Activated CD4-positive, alpha-beta T cell treated with anti-CD3 and anti-CD28 coated beads for 4 hours (primary cell): Measurements from ENCODE around the gene EXOC4.

Experiments used
- DNase-seq, 2 donors: peaks; one replicate each; pipeline ENCODE4 v3.0.0-alpha.2; 2020

The EXOC4 gene

GRCh38 chr7:133369130-133369529, 116.3 kb downstream of the EXOC4 start:
- DNase-seq = no peak

- no peak for DNase-seq
These were observed 118.7 kb downstream of the EXOC4 start for GRCh38 chr7:133371616-133372015.

- DNase-seq = no peak
These were observed 119.5 kb downstream of the EXOC4 start for GRCh38 chr7:133372337-133372736.

GRCh38 chr7:133376514-133376913, 123.6 kb downstream of the EXOC4 start:
- DNase-seq = no peak

- DNase-seq = no peak
These were observed 129.1 kb downstream of the EXOC4 start for GRCh38 chr7:133381965-133382364.

- no peak for DNase-seq
These were observed 130.1 kb downstream of the EXOC4 start for GRCh38 chr7:133382775-133383559.

- no peak for DNase-seq
These were observed 133.3 kb downstream of the EXOC4 start for GRCh38 chr7:133386205-133386604.

GRCh38 chr7:133389727-133390126, 136.8 kb downstream of the EXOC4 start:
- DNase-seq = no peak

- DNase-seq = no peak
These were observed 138.3 kb downstream of the EXOC4 start for GRCh38 chr7:133391206-133391605.

GRCh38 chr7:133394369-133394768, 141.5 kb downstream of the EXOC4 start:
- DNase-seq = no peak

- DNase-seq = no peak
These were observed 142.7 kb downstream of the EXOC4 start for GRCh38 chr7:133395551-133395950.

- DNase-seq = no peak
These were observed 145.6 kb downstream of the EXOC4 start for GRCh38 chr7:133398506-133398905.

- no peak for DNase-seq
These were observed 148.3 kb downstream of the EXOC4 start for GRCh38 chr7:133401225-133401624.

GRCh38 chr7:133408212-133408611, 155.3 kb downstream of the EXOC4 start:
- DNase-seq = no peak

GRCh38 chr7:133409421-133409820, 156.5 kb downstream of the EXOC4 start:
- no peak for DNase-seq

GRCh38 chr7:133409966-133410365, 157.1 kb downstream of the EXOC4 start:
- no peak for DNase-seq

GRCh38 chr7:133411395-133411794, 158.5 kb downstream of the EXOC4 start:
- no peak for DNase-seq

- no peak for DNase-seq
These were observed 160.1 kb downstream of the EXOC4 start for GRCh38 chr7:133412942-133413341.

GRCh38 chr7:133419041-133419440, 166.2 kb downstream of the EXOC4 start:
- no peak for DNase-seq

GRCh38 chr7:133423618-133424017, 170.7 kb downstream of the EXOC4 start:
- DNase-seq = no peak

- no peak for DNase-seq
These were observed 175.4 kb downstream of the EXOC4 start for GRCh38 chr7:133428326-133428725.

GRCh38 chr7:133428876-133429275, 176.0 kb downstream of the EXOC4 start:
- no peak for DNase-seq

GRCh38 chr7:133429371-133429770, 176.5 kb downstream of the EXOC4 start:
- DNase-seq = no peak

GRCh38 chr7:133431134-133431724, 178.4 kb downstream of the EXOC4 start:
- no peak for DNase-seq
